ENCODE results near the gene CLCNKB. TPM values are rescaled to one million over a fixed set of nuclear protein-coding genes. Genes with fewer than 3 reads are reported as not detected.
A peak's percentile ranks its signal among the peaks of the same experiment; 100 is the strongest.

Gene CLCNKB
- total RNA-seq, 1 donor = 0.36 TPM

DNA sequence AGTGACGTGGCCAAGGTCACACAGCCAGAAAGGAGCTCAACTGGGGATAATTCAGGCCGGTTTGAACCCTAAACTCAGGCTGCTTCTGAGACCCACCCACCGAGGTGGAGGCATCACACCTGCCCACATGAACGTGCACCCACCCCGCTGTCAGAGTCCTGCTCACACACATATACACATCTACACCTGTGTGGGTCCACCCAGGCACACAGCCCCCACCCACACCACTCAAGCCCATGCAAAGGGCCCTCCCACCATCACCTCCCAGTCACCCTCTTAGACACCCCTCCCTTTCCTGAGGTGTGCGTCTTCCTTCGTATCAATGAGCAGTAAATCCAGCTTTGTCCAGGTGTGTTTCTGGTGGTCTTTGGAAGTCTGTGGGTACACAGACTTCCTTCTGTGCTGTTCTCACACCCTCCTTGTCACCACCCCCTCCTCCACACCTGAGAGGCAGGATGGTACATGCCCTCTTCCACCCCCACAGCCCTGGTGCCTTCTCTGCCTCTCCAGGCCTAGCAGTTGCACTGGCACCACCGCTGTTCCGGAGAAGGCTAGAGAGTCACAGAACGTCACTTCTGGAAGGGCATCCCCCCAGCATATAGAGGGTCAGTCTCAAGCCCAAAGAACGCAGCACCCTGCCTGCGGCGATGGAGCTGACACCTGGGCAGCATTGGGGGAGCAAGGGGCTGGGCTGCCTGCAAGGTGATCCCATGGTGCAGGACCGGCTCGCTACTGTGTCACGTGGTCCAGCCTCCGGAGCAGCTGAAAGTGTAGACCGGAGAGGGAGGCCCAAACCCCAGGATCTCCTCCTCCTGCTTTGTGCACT, 48.7 kb downstream of the CLCNKB start:
- H3K9me3 ChIP-seq (ENCODE audit: low read depth, low read length) = no peaks in the 10 kb centered on the region
- no peaks in the 10 kb centered on the region for H3K79me2 ChIP-seq (ENCODE audit: insufficient read depth, low read length)
- H2AFZ ChIP-seq (ENCODE audit: low read length) = no peak overlapping the region
- H3K4me3 ChIP-seq (ENCODE audit: insufficient read depth, low read length) = no peak overlapping the region
- peaks cover 15% of the 10 kb centered on the region for H3K4me1 ChIP-seq (ENCODE audit: insufficient read depth, low read length)
- no peak overlapping the region for H3K27ac ChIP-seq (ENCODE audit: low read depth, low read length)
- peak; percentile 70 for DNase-seq (ENCODE audit: insufficient read length, low spot score, missing footprints)
- no peak overlapping the region for H3K4me2 ChIP-seq (ENCODE audit: insufficient read depth, low read length)
- TF ChIP-seq, protein P1, sequence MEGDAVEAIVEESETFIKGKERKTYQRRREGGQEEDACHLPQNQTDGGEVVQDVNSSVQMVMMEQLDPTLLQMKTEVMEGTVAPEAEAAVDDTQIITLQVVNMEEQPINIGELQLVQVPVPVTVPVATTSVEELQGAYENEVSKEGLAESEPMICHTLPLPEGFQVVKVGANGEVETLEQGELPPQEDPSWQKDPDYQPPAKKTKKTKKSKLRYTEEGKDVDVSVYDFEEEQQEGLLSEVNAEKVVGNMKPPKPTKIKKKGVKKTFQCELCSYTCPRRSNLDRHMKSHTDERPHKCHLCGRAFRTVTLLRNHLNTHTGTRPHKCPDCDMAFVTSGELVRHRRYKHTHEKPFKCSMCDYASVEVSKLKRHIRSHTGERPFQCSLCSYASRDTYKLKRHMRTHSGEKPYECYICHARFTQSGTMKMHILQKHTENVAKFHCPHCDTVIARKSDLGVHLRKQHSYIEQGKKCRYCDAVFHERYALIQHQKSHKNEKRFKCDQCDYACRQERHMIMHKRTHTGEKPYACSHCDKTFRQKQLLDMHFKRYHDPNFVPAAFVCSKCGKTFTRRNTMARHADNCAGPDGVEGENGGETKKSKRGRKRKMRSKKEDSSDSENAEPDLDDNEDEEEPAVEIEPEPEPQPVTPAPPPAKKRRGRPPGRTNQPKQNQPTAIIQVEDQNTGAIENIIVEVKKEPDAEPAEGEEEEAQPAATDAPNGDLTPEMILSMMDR (IDR thresholded peaks at IDR 0.05; ENCODE audit: extremely low read depth, low read depth, low read length) = no peak
- H3K36me3 ChIP-seq (ENCODE audit: insufficient read depth, low read length) = no peaks in the 10 kb centered on the region
- no peaks in the 10 kb centered on the region for H4K20me1 ChIP-seq (ENCODE audit: insufficient read depth, low read length)
- H3K27me3 ChIP-seq (ENCODE audit: insufficient read depth, low read length) = peaks cover 2% of the 10 kb centered on the region

DNA sequence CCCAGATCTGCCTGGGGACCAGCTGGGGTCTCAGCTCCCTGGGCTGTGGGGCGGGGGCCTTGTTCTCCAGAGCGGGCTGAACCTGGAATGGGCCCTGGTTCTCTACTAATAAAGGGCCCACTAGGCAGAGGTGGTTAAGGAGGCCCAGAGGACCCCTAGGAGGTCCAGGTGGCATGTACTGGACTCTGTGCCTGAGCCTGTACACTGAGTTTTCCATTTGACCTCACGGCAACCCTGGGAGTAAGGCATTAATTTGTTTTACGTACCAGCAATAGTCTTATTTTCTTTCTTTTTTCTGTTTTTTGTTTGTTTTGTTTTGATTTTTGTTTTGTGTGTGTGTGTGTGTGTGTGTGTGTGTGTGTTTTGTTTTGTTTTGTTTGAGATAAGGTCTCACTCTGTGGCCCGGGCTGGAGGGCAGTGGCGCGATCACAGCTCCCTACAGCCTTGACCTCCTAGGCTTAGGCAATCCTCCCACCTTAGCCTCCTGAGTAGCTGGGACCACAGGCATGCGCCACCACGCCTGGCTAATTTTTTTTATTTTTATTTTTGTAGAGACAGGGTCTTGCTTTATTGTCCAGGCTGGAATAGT, 49.4 kb downstream of the CLCNKB start:
- TF ChIP-seq, protein P1 (IDR thresholded peaks at IDR 0.05; ENCODE audit: extremely low read depth, low read depth, low read length) = no peak
- H3K4me1 ChIP-seq (ENCODE audit: insufficient read depth, low read length) = peaks cover 14% of the 10 kb centered on the region
- H3K27ac ChIP-seq (ENCODE audit: low read depth, low read length) = no peak overlapping the region
- DNase-seq (ENCODE audit: insufficient read length, low spot score, missing footprints) = peak; percentile 63
- no peaks in the 10 kb centered on the region for H4K20me1 ChIP-seq (ENCODE audit: insufficient read depth, low read length)
- H3K79me2 ChIP-seq (ENCODE audit: insufficient read depth, low read length) = no peaks in the 10 kb centered on the region
- H3K9me3 ChIP-seq (ENCODE audit: low read depth, low read length) = no peaks in the 10 kb centered on the region
- peaks cover 2% of the 10 kb centered on the region for H3K27me3 ChIP-seq (ENCODE audit: insufficient read depth, low read length)
- H3K4me3 ChIP-seq (ENCODE audit: insufficient read depth, low read length) = no peak overlapping the region
- no peak overlapping the region for H2AFZ ChIP-seq (ENCODE audit: low read length)
- no peaks in the 10 kb centered on the region for H3K36me3 ChIP-seq (ENCODE audit: insufficient read depth, low read length)
- no peak overlapping the region for H3K4me2 ChIP-seq (ENCODE audit: insufficient read depth, low read length)

DNA sequence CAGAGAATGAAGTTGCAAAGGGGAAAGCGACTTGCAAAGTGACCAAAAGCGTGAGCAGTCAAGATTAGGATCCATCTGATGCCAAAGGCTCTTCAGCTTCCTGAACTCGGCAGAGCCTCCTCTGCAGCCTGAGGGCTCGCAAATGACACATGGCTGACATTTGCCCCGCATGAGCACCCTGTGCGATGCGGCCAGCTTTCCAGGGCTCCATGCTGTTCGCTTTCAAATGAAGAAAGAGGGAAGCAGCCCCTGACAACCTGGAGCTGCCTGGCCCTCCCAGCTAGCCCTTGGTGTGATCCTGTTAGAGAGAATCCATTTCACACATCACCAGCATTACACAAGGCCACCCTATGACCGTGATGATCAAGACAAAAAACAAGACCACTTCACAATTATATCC, 50.0 kb downstream of the CLCNKB start:
- Histone ChIP-seq H2AFZ (ENCODE audit: low read length) (no peak overlapping the region), H3K36me3 (ENCODE audit: insufficient read depth, low read length) (no peaks in the 10 kb centered on the region), H3K9me3 (ENCODE audit: low read depth, low read length) (no peaks in the 10 kb centered on the region), H3K27ac (ENCODE audit: low read depth, low read length) (no peak overlapping the region), H4K20me1 (ENCODE audit: insufficient read depth, low read length) (no peaks in the 10 kb centered on the region), H3K79me2 (ENCODE audit: insufficient read depth, low read length) (no peaks in the 10 kb centered on the region), H3K4me1 (ENCODE audit: insufficient read depth, low read length) (peaks cover 8% of the 10 kb centered on the region), H3K4me2 (ENCODE audit: insufficient read depth, low read length) (no peak overlapping the region), H3K4me3 (ENCODE audit: insufficient read depth, low read length) (no peak overlapping the region), H3K27me3 (ENCODE audit: insufficient read depth, low read length) (peaks cover 2% of the 10 kb centered on the region)
- peak; percentile 69 for DNase-seq (ENCODE audit: insufficient read length, low spot score, missing footprints)
- TF ChIP-seq, protein P1 (IDR thresholded peaks at IDR 0.05; ENCODE audit: extremely low read depth, low read depth, low read length) = no peak

DNA sequence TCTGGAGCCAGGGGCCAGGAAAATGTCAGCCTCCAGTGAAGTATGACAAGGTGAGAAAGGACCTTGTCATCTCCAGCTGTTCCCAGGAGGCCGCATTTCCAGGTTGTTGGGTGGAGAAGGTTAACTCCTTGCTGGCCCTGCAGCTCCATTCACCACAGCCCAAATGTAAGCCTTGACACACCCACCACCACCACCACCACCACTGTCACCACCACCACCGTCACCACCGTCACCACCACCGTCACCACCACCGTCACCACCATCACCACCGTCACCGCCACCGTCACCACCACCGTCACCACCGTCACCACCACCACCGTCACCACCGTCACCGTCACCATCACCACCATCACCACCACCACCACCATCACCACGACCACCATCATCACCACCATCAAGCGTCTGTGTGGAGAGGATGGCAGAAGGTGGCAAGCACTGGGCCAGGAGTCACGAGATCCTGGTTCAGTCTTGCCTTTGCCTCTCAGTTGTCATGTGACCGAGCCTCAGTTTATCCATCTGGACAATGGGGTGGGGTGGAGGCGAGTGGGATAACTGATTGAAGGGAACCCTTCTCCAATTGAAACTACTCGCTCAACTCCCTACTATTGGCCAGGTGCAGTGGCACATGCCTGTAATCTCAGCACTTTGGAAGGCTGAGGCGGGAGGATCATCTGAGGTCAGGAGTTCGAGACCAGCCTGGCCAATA, 51.0 kb downstream of the CLCNKB start:
- Histone ChIP-seq H2AFZ (ENCODE audit: low read length) (no peak overlapping the region), H3K4me1 (ENCODE audit: insufficient read depth, low read length) (no peaks in the 10 kb centered on the region), H3K36me3 (ENCODE audit: insufficient read depth, low read length) (no peaks in the 10 kb centered on the region), H3K9me3 (ENCODE audit: low read depth, low read length) (no peaks in the 10 kb centered on the region), H3K4me2 (ENCODE audit: insufficient read depth, low read length) (no peak overlapping the region), H3K79me2 (ENCODE audit: insufficient read depth, low read length) (no peaks in the 10 kb centered on the region), H3K27me3 (ENCODE audit: insufficient read depth, low read length) (peaks cover 2% of the 10 kb centered on the region), H3K4me3 (ENCODE audit: insufficient read depth, low read length) (no peak overlapping the region), H4K20me1 (ENCODE audit: insufficient read depth, low read length) (no peaks in the 10 kb centered on the region), H3K27ac (ENCODE audit: low read depth, low read length) (no peak overlapping the region)
- peak; percentile 41 for DNase-seq (ENCODE audit: insufficient read length, low spot score, missing footprints)
- TF ChIP-seq, protein P1 (IDR thresholded peaks at IDR 0.05; ENCODE audit: extremely low read depth, low read depth, low read length) = no peak

Measured in osteoblast (primary cell).